Parathyroid adenoma (tissue), 2 donors: ENCODE data around the gene CHST1.

ENCODE experiments used
- H2AFZ ChIP-seq: fragments of 300-600 bp; sonication (generic); one replicate; pipeline ENCODE4 v1.7.0; 2017; ENCODE audit warnings: antibody characterized with exemption, mild to moderate bottlenecking
- H3K27ac ChIP-seq: fragments of 300-600 bp; sonication (generic); one replicate; pipeline ENCODE4 v1.7.0; 2017
- H3K27me3 ChIP-seq: fragments of 300-600 bp; sonication (generic); one replicate; pipeline ENCODE4 v1.7.0; 2017; ENCODE audit warnings: low read length; ENCODE audit not compliant: control insufficient read depth, insufficient read depth
- H3K36me3 ChIP-seq: fragments of 300-600 bp; sonication (generic); one replicate; pipeline ENCODE4 v1.7.0; 2017; ENCODE audit warnings: low read length; ENCODE audit not compliant: control insufficient read depth, insufficient read depth
- H3K4me1 ChIP-seq: fragments of 300-600 bp; sonication (generic); one replicate; pipeline ENCODE4 v1.7.0; 2017; ENCODE audit warnings: control low read depth
- H3K4me2 ChIP-seq: fragments of 300-600 bp; sonication (generic); one replicate; pipeline ENCODE4 v1.7.0; 2017; ENCODE audit warnings: low read length
- H3K4me3 ChIP-seq: fragments of 300-600 bp; sonication (generic); one replicate; pipeline ENCODE4 v1.7.0; 2017; ENCODE audit warnings: low read depth, low read length
- H3K79me2 ChIP-seq: fragments of 300-600 bp; sonication (generic); one replicate; pipeline ENCODE4 v1.7.0; 2017; ENCODE audit warnings: control low read depth
- H3K9ac ChIP-seq: fragments of 300-600 bp; sonication (generic); one replicate; pipeline ENCODE4 v1.7.0; 2017; ENCODE audit warnings: mild to moderate bottlenecking
- H3K9me3 ChIP-seq: fragments of 300-600 bp; sonication (generic); one replicate; pipeline ENCODE4 v1.7.0; 2017; ENCODE audit warnings: low read length; ENCODE audit not compliant: control insufficient read depth
- TF ChIP-seq, protein P1 (sequence below): fragments of 300-600 bp; sonication (generic); IDR thresholded peaks from one replicate; pipeline ENCODE4 v1.7.0; 2017; ENCODE audit warnings: antibody characterized with exemption, mild to moderate bottlenecking
- donor health status: primary hyperparathyroidism.

CHST1 gene

DNA sequence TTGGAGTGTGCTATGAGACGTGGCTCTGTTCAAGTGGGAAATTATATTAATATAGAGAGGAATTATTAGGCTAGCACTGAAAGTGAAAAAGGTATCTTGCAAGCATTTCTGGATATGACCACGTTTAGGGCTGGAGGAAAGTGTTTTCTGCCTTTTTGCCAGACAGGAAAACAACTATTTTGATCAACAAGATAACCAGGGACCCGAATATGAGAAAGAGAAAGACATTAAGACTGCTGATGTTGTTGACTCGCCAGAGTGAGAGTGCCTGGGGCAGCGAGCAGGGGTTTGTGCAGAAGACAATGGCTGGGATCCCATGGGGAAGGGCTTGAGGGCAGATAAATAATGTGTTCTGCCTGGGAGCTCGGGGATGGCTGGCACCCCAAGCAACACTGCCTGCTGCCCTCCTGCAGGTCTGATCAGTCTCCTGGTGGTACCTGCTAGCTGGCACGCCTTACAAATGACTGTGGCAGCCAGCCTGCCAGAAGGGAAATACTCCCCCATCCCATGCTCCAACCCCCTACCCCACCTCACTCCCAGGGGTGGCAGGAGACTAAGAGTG lies 23.1 kb upstream of the CHST1 start:
- Histone ChIP-seq H3K4me1 (no peaks in the 10 kb centered on the region), H3K27ac (no peak overlapping the region), H3K9ac (no peak overlapping the region), H3K4me2 (no peak overlapping the region), H3K36me3 (no peaks in the 10 kb centered on the region), H3K27me3 (no peaks in the 10 kb centered on the region), H3K4me3 (no peak overlapping the region), H2AFZ (no peak overlapping the region), H3K9me3 (no peaks in the 10 kb centered on the region), H3K79me2 (no peaks in the 10 kb centered on the region)
- TF ChIP-seq, protein P1, sequence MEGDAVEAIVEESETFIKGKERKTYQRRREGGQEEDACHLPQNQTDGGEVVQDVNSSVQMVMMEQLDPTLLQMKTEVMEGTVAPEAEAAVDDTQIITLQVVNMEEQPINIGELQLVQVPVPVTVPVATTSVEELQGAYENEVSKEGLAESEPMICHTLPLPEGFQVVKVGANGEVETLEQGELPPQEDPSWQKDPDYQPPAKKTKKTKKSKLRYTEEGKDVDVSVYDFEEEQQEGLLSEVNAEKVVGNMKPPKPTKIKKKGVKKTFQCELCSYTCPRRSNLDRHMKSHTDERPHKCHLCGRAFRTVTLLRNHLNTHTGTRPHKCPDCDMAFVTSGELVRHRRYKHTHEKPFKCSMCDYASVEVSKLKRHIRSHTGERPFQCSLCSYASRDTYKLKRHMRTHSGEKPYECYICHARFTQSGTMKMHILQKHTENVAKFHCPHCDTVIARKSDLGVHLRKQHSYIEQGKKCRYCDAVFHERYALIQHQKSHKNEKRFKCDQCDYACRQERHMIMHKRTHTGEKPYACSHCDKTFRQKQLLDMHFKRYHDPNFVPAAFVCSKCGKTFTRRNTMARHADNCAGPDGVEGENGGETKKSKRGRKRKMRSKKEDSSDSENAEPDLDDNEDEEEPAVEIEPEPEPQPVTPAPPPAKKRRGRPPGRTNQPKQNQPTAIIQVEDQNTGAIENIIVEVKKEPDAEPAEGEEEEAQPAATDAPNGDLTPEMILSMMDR: no peak

GRCh38 chr11:45687836-45688235 lies 22.4 kb upstream of the CHST1 start:
- no peak overlapping the region for H3K4me3 ChIP-seq
- TF ChIP-seq, protein P1: no peak
- H3K36me3 ChIP-seq: no peaks in the 10 kb centered on the region
- H2AFZ ChIP-seq: no peak overlapping the region
- H3K79me2 ChIP-seq: no peaks in the 10 kb centered on the region
- H3K27me3 ChIP-seq: no peaks in the 10 kb centered on the region
- H3K4me2 ChIP-seq: no peak overlapping the region
- H3K4me1 ChIP-seq: no peaks in the 10 kb centered on the region
- H3K9me3 ChIP-seq: no peaks in the 10 kb centered on the region
- no peak overlapping the region for H3K9ac ChIP-seq
- no peak overlapping the region for H3K27ac ChIP-seq

DNA sequence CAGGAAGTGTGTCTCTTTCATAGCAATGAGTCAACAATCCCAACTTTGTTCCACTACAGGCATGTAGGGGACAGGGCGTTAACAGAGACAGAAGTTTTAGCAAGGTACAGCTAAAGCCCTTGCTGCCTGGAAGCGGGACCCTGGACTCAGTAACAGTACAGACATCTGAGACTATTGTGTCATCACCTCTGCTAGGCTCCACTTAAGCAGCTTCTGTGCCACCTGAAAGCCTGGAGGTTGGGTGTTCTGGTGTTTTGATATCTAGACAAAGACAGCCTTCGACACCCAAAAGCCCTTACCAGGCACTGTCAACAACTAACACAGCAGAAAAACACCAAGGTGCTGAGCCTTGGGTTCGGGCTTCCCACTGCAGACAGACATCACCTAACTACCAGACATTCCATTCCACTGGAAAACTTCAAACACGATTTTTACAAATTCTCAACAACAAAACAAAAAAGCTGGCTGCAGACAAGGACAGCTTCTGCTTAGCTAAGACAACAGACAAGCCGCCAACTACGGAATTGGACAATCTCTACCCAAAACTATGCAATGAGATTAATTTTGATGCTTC lies 20.6 kb upstream of the CHST1 start:
- no peaks in the 10 kb centered on the region for H3K36me3 ChIP-seq
- H3K4me1 ChIP-seq: no peaks in the 10 kb centered on the region
- H3K9ac ChIP-seq: no peak overlapping the region
- H3K27me3 ChIP-seq: no peaks in the 10 kb centered on the region
- H2AFZ ChIP-seq: no peak overlapping the region
- no peak overlapping the region for H3K4me2 ChIP-seq
- no peaks in the 10 kb centered on the region for H3K9me3 ChIP-seq
- no peaks in the 10 kb centered on the region for H3K79me2 ChIP-seq
- TF ChIP-seq, protein P1: no peak
- no peak overlapping the region for H3K4me3 ChIP-seq
- H3K27ac ChIP-seq: no peak overlapping the region

DNA sequence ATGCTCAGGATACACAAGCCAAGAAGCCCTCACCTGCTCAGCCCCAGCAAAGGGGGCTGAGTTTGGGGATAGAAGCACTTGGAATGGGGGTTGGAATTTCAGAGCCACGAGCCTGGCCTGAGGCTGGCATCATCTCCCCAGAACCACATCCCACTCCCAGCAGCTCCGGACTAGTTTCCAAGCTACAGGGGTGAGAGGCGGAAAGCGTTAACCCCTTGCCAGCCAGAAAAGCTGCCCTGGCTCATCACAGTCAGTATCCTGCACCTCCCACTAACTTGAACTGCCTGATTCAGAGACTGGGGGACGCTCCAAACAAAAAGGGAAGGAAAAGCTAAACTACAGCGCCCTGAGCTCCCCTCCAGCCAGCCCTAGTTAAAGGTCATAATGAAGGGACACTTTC lies 19.0 kb upstream of the CHST1 start:
- Histone ChIP-seq H3K4me1 (no peaks in the 10 kb centered on the region), H3K9ac (no peak overlapping the region), H3K79me2 (no peaks in the 10 kb centered on the region), H2AFZ (no peak overlapping the region), H3K4me2 (no peak overlapping the region), H3K9me3 (no peaks in the 10 kb centered on the region), H3K36me3 (no peaks in the 10 kb centered on the region), H3K4me3 (no peak overlapping the region), H3K27me3 (no peaks in the 10 kb centered on the region), H3K27ac (no peak overlapping the region)
- TF ChIP-seq, protein P1: no peak
